SK-N-MC (cell line): ENCODE results near the gene GCSAML.

Experiments used
- DNase-seq: peaks from one replicate; pipeline ENCODE4 v3.0.0-alpha.2; 2011; ENCODE audit warnings: low read depth, low spot score
- H3K27ac ChIP-seq: fragments of 200-600 bp; sonication (generic); 2 replicates; pipeline ENCODE4 v1.5.1; 2016; ENCODE audit warnings: mixed run types
- H3K36me3 ChIP-seq: fragments of 200-600 bp; sonication (generic); 2 replicates; pipeline ENCODE4 v1.6.1; 2017; ENCODE audit warnings: antibody characterized with exemption, low read length, mixed read lengths; ENCODE audit not compliant: insufficient read depth
- H3K4me3 ChIP-seq: fragments of 200-600 bp; sonication (generic); 2 replicates; pipeline ENCODE4 v1.5.1; 2016
- H3K9ac ChIP-seq: fragments of 200-600 bp; sonication (generic); 2 replicates; pipeline ENCODE4 v1.8.0; 2017; ENCODE audit warnings: mixed run types, mixed read lengths; ENCODE audit not compliant: insufficient read length
- H3K9me3 ChIP-seq: fragments of 200-600 bp; sonication (generic); 2 replicates; pipeline ENCODE4 v1.6.1; 2017; ENCODE audit warnings: low read depth, mild to moderate bottlenecking, antibody characterized with exemption, low read length, moderate library complexity, mixed read lengths
- EZH2 ChIP-seq: fragments of 200-600 bp; sonication (generic); IDR thresholded peaks from one replicate; pipeline ENCODE4 v1.6.1; 2017; ENCODE audit warnings: antibody characterized with exemption
- FOXP2 ChIP-seq: optimal IDR thresholded peaks from 2 replicates; pipeline ENCODE3; 2011; ENCODE audit warnings: mild to moderate bottlenecking, moderate library complexity; ENCODE audit not compliant: insufficient read depth; ENCODE audit errors: extremely low read length, control extremely low read depth
- POLR2AphosphoS5 ChIP-seq: IDR thresholded peaks from 2 replicates; pipeline ENCODE4 v1.6.1; 2012; ENCODE audit warnings: mild to moderate bottlenecking, low read depth, low read length, borderline replicate concordance

The GCSAML gene

DNA sequence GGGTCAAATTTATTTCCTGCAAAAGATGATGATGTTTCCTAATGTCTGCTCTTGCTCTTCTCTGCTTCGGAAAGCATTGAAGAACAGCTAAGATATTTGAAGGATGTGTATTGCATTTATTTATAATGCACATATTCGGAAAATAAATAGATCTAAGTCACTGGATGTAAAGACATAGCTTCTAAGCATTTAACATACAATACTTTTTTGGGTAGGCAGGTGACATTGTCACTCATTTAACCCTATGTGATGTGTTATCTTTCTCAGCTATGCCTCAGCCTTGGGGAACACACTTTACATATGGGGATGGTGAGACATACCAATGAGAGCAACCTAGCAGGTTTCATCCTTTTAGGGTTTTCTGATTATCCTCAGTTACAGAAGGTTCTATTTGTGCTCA is 39.1 kb downstream of the GCSAML start, which contains the start of gene OR2G2:
Gene OR2G2, plus strand, starts transcription at position 301 of the 400 bp plus-strand sequence. Its CDS starts 0 bp downstream, at position 301.
- DNase-seq: no peak
- TF ChIP-seq POLR2AphosphoS5: no peak
- TF ChIP-seq EZH2: no peak
- TF ChIP-seq FOXP2: no peak

DNA sequence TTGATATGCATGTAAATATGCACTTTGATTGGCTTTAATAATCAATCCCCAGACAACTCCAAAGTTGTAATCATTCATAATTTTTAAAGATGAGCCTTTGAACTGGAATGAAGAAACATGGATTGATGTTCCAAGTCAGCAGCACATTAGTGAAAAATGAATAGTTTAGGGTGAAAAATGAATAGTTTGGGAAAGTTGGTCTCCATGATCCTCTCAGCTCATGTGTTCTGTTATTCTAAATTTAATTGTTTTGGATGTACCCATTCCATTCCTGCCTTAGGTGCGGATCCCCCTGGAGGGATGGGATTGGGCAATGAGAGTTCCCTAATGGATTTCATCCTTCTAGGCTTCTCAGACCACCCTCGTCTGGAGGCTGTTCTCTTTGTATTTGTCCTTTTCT is 56.4 kb downstream of the GCSAML start, which contains the start of gene OR2G3:
Gene OR2G3, plus strand, starts transcription at position 301 of the 400 bp plus-strand sequence. Its CDS starts 0 bp downstream, at position 301.
- no peak for DNase-seq
- Histone ChIP-seq H3K9ac (no peak within 1 kb of the TSS), H3K4me3 (no peak within 1 kb of the TSS), H3K9me3 (no peaks in the 10 kb centered on the region), H3K27ac (no peak within 1 kb of the TSS), H3K36me3 (no peaks in the 10 kb centered on the region)
- no peak for TF ChIP-seq EZH2
- no peak for TF ChIP-seq FOXP2

More for the DNA sequence above, 39.1 kb downstream of the GCSAML start, which contains the start of gene OR2G2:
- Histone ChIP-seq H3K36me3 (no peaks in the 10 kb centered on the region), H3K4me3 (no peak within 1 kb of the TSS), H3K9me3 (no peaks in the 10 kb centered on the region), H3K9ac (no peak within 1 kb of the TSS), H3K27ac (no peak within 1 kb of the TSS)

DNA sequence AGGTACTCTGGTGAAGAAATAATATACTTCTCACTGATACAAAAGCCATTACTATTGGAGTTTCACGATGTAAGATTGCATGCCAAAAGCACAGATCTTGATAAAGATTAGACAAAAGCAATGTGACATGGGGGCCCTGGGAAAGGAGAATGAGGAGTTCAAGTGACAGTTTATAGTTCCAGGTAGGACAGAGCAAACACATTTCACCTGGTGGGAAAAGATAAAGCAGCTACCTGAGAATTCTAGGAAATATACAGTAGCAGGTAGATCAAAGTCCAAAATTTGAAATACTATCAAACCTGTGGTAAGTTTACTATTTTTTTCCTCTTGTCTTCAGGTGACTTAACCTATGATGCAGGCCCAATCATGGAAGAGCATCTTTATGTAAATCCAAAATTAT is 64.5 kb downstream of the GCSAML start:
- no peak overlapping the region for H3K4me3 ChIP-seq
- H3K27ac ChIP-seq: no peak overlapping the region
- TF ChIP-seq POLR2AphosphoS5: no peak
- TF ChIP-seq FOXP2: no peak
- no peak for TF ChIP-seq EZH2
- no peaks in the 10 kb centered on the region for H3K9me3 ChIP-seq
- DNase-seq: no peak
- no peaks in the 10 kb centered on the region for H3K36me3 ChIP-seq
- no peak overlapping the region for H3K9ac ChIP-seq

DNA sequence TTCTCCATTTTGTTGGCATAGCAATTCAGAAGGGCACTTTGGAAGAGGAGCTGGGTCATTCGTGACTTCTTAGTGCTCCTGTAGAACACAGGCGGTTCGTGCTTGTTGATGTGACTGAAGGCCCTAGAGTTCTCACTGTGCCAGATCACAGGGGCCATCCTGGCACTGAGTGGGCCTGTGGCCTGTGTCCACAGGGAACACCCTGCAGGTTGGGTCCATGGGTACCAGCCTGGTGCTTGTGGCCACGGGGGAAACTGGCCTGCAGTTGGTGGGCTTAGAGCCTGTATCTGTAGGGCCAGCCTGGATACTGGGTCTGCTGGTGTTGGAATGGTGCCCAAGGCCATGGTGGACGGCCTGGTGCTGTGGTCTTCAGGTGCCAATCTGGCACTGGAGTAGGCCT is 65.7 kb downstream of the GCSAML start:
- TF ChIP-seq FOXP2 (no peak), POLR2AphosphoS5 (no peak), EZH2 (no peak)

More for the DNA sequence above, 65.7 kb downstream of the GCSAML start:
- no peak for DNase-seq
- Histone ChIP-seq H3K9ac (no peak overlapping the region), H3K9me3 (no peaks in the 10 kb centered on the region), H3K27ac (no peak overlapping the region), H3K36me3 (no peaks in the 10 kb centered on the region), H3K4me3 (no peak overlapping the region)
